Measurements from ENCODE around the gene WNT5A. TPM values are rescaled to one million over a fixed set of nuclear protein-coding genes. Genes with fewer than 3 reads are reported as not detected.

Gene WNT5A
- total RNA-seq, 3 donors from 2014 or later, result 7.0 to 54.7 (median 18.7) TPM

DNA sequence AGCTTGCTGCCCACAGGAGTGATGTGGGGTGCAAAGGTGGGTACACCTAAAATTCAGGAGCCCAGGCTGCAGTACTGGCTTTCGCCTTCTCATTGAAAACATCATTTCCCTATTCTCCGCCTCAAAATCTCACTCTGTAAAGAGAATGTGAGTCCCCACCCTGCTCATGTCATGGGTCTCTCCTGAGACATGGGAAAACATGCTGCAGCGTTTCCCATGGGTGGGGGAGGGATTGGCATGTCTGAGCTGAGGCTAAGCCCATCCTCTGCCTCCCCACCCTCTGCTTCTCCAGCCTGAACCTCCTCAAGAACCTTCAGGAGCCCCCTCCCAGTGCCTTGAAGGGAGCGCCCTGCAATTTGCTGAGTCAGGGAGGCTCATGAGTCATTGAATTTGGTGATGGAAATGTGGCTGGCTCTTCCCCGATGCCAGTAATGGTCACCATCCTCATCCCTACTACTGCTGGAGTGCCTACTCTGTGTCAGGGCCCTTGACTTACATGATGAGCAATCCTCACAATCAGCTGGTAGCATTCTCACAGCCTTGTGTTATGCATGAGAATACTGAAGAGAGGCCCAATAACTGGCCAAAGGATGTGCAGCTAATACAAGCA, 28.8 kb downstream of the WNT5A start:
- no peak overlapping the region for H3K4me3 ChIP-seq
- intact Hi-C loops (cut with DNase I; ENCODE audit: low total_unique reads), result no loop called here

DNA sequence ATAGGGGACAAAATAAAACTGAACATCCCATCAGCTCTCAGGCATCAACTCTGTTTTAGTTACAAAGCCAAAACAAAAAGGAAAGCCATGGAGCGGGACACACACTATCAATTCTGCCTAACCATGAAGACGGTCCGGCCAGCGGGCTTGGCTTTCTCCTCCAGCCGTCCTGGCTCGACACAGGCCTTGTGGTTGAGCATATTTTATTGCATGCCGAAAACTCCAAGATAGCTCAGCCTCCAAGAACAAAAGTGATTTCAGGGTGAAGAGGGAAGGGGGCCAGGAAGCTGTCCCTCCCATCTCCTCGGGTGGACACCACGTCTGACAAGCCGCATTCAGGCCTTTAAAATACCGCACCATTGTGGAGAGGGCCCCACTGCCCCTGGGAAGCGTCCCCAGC, 31.2 kb downstream of the WNT5A start:
- intact Hi-C loops (cut with DNase I; ENCODE audit: low total_unique reads), result no loop called here
- H3K27me3 ChIP-seq, result no peaks in the 10 kb centered on the region
- no peak for DNase-seq (ENCODE audit: low spot score in 2 of 2)
- H3K9me3 ChIP-seq, result no peaks in the 10 kb centered on the region
- no peak for TF ChIP-seq POLR2A (IDR thresholded peaks at IDR 0.05)
- TF ChIP-seq POLR2AphosphoS5 (IDR thresholded peaks at IDR 0.05), result no peak
- TF ChIP-seq CTCF (IDR thresholded peaks at IDR 0.05), result no peak
- H3K27ac ChIP-seq, result no peak overlapping the region
- H3K36me3 ChIP-seq, result no peaks in the 10 kb centered on the region
- H3K4me3 ChIP-seq, result no peak overlapping the region
- H3K4me1 ChIP-seq, result no peaks in the 10 kb centered on the region

More for the DNA sequence above, 28.8 kb downstream of the WNT5A start:
- H3K9me3 ChIP-seq, result no peaks in the 10 kb centered on the region
- H3K27ac ChIP-seq, result no peak overlapping the region
- H3K27me3 ChIP-seq, result no peaks in the 10 kb centered on the region
- no peaks in the 10 kb centered on the region for H3K4me1 ChIP-seq
- TF ChIP-seq POLR2AphosphoS5 (IDR thresholded peaks at IDR 0.05) (no peak), CTCF (IDR thresholded peaks at IDR 0.05) (no peak), POLR2A (IDR thresholded peaks at IDR 0.05) (no peak)
- no peaks in the 10 kb centered on the region for H3K36me3 ChIP-seq
- DNase-seq (ENCODE audit: low spot score in 2 of 2), result no peak

DNA sequence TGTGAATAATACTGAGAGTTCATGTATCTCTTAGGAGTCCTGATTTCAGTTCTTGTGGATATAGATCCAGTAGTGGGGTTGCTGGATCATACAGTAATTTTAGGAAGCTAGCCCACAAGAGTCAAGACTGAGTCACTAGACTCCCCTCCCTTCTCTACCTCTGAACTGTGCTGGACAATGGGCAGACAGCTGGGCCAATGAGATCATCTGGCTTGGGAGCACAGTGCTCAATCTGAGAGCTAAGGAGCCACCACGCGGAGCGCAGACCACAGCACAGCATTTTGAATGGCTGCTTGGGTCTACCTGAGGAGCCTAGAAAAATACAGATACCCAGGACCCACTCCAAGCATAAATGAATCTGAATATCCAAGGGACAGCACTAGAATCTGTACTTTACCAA, 32.5 kb downstream of the WNT5A start:
- Histone ChIP-seq H3K4me1 (no peaks in the 10 kb centered on the region), H3K9me3 (no peaks in the 10 kb centered on the region), H3K27ac (no peak overlapping the region), H3K4me3 (no peak overlapping the region), H3K36me3 (no peaks in the 10 kb centered on the region), H3K27me3 (no peaks in the 10 kb centered on the region)
- no peak for DNase-seq (ENCODE audit: low spot score in 2 of 2)
- intact Hi-C loops (cut with DNase I; ENCODE audit: low total_unique reads), result no loop called here
- TF ChIP-seq POLR2A (IDR thresholded peaks at IDR 0.05) (no peak), CTCF (IDR thresholded peaks at IDR 0.05) (no peak), POLR2AphosphoS5 (IDR thresholded peaks at IDR 0.05) (no peak)

GRCh38 chr3:55453886-55454496, 33.1 kb downstream of the WNT5A start:
- intact Hi-C loops (cut with DNase I; ENCODE audit: low total_unique reads), result no loop called here
- no peaks in the 10 kb centered on the region for H3K9me3 ChIP-seq
- no peaks in the 10 kb centered on the region for H3K36me3 ChIP-seq
- DNase-seq (ENCODE audit: low spot score in 2 of 2), result no peak
- no peaks in the 10 kb centered on the region for H3K4me1 ChIP-seq
- no peak overlapping the region for H3K4me3 ChIP-seq
- TF ChIP-seq POLR2AphosphoS5 (IDR thresholded peaks at IDR 0.05) (no peak), CTCF (IDR thresholded peaks at IDR 0.05) (no peak), POLR2A (IDR thresholded peaks at IDR 0.05) (no peak)
- H3K27ac ChIP-seq, result no peak overlapping the region
- H3K27me3 ChIP-seq, result no peaks in the 10 kb centered on the region

DNA sequence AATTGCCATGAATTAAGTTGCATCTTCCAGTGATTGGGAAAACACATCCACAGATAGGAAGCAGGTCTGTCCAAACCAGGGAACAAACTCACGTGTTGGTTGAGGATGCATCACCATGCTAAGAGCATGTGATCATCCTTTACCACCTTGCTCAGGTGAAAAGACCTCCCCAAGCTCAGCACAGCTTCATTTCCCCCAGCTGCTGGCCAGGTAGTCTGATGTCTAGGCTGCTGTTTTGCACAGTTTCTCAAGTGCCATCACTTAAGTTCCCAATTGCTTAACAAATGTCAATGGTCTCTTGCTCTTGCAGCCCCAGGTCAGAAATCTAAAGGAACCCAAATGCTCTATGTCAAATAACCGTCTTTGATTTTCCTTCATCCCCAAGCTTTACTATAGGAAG, 34.2 kb downstream of the WNT5A start:
- H3K4me1 ChIP-seq, result no peaks in the 10 kb centered on the region
- H3K9me3 ChIP-seq, result no peaks in the 10 kb centered on the region
- no peak overlapping the region for H3K27ac ChIP-seq
- TF ChIP-seq CTCF (IDR thresholded peaks at IDR 0.05), result no peak
- TF ChIP-seq POLR2AphosphoS5 (IDR thresholded peaks at IDR 0.05), result no peak
- no peak for TF ChIP-seq POLR2A (IDR thresholded peaks at IDR 0.05)
- H3K27me3 ChIP-seq, result no peaks in the 10 kb centered on the region
- H3K4me3 ChIP-seq, result no peak overlapping the region
- DNase-seq (ENCODE audit: low spot score in 2 of 2), result no peak
- intact Hi-C loops (cut with DNase I; ENCODE audit: low total_unique reads), result no loop called here
- H3K36me3 ChIP-seq, result no peaks in the 10 kb centered on the region
